IPS DF 6.9 (cell line): Measurements from ENCODE around the gene TNFRSF18.
A peak's percentile ranks its signal among the peaks of the same experiment; 100 is the strongest.

Experiments used
- DNase-seq: peaks from one replicate; pipeline ENCODE4 v3.0.0-alpha.2; 2013; ENCODE audit warnings: low read depth, low spot score
- H3K27ac ChIP-seq: one replicate; pipeline ENCODE4 v1.5.1; 2013; ENCODE audit warnings: low read length, control low read depth
- H3K27me3 ChIP-seq: 2 replicates; pipeline ENCODE4 v1.6.1; 2013; ENCODE audit warnings: mild to moderate bottlenecking, low read length; ENCODE audit not compliant: control insufficient read depth, insufficient read depth
- H3K36me3 ChIP-seq: 2 replicates; pipeline ENCODE4 v1.6.1; 2013; ENCODE audit warnings: low read length; ENCODE audit not compliant: control insufficient read depth, insufficient read depth
- H3K4me1 ChIP-seq: 2 replicates; pipeline ENCODE4 v1.6.1; 2013; ENCODE audit warnings: low read length; ENCODE audit not compliant: control insufficient read depth, insufficient read depth
- H3K4me3 ChIP-seq: 2 replicates; pipeline ENCODE4 v1.5.1; 2013; ENCODE audit warnings: mild to moderate bottlenecking, low read length
- H3K9me3 ChIP-seq: 2 replicates; pipeline ENCODE4 v1.6.1; 2013; ENCODE audit warnings: low read length, inconsistent platforms; ENCODE audit not compliant: control insufficient read depth, insufficient read depth
- WGBS: extraction: QIAGEN DNeasy Blood & Tissue Kit; methylation state at CpG from one replicate; pipeline ENCODE4 v1.1.7; 2013; ENCODE audit warnings: mixed read lengths, missing lambda C conversion rate; ENCODE audit not compliant: insufficient read length, insufficient coverage; 5-methylcytosine and 5-hydroxymethylcytosine counted together

TNFRSF18 gene

GRCh38 chr1:1246577-1247340, 40.4 kb upstream of the TNFRSF18 start, which contains the start of gene C1QTNF12:
C1QTNF12 (minus strand) TSS chr1:1246722; CDS start chr1:1246690, 32 bp downstream.
- Histone ChIP-seq H3K4me3 (peak within 1 kb of the TSS; percentile 29), H3K9me3 (no peaks in the 10 kb centered on the region), H3K4me1 (peaks cover 8% of the 10 kb centered on the region), H3K36me3 (no peaks in the 10 kb centered on the region), H3K27ac (no peak within 1 kb of the TSS), H3K27me3 (no peaks in the 10 kb centered on the region; the same call in 1 of the 2 replicates)
- no peak for DNase-seq
- WGBS: no CpG with 5 or more reads among the region's 74 CpGs

- Histone ChIP-seq H3K4me1 (peaks cover 8% of the 10 kb centered on the region), H3K36me3 (no peaks in the 10 kb centered on the region), H3K4me3 (peak overlapping the region; percentile 29; the same call in 1 of the 2 replicates), H3K27me3 (no peaks in the 10 kb centered on the region; the same call in 1 of the 2 replicates), H3K27ac (no peak overlapping the region), H3K9me3 (no peaks in the 10 kb centered on the region)
- WGBS: no CpG with 5 or more reads among the region's 45 CpGs
- DNase-seq: no peak
These were observed 39.6 kb upstream of the TNFRSF18 start for GRCh38 chr1:1245817-1246576.

- Histone ChIP-seq H3K27ac (no peak overlapping the region), H3K4me1 (peaks cover 8% of the 10 kb centered on the region), H3K9me3 (no peaks in the 10 kb centered on the region), H3K36me3 (no peaks in the 10 kb centered on the region), H3K4me3 (no peak overlapping the region), H3K27me3 (no peaks in the 10 kb centered on the region; the same call in 1 of the 2 replicates)
- no CpG with 5 or more reads among the region's 23 CpGs for WGBS
- no peak for DNase-seq
These were observed 38.9 kb upstream of the TNFRSF18 start for GRCh38 chr1:1245178-1245816.

- DNase-seq: no peak
- H3K36me3 ChIP-seq: no peaks in the 10 kb centered on the region
- peaks cover 8% of the 10 kb centered on the region for H3K4me1 ChIP-seq
- WGBS: no CpG with 5 or more reads among the region's 30 CpGs
- H3K27ac ChIP-seq: no peak overlapping the region
- no peak overlapping the region for H3K4me3 ChIP-seq
- no peaks in the 10 kb centered on the region for H3K9me3 ChIP-seq
- no peaks in the 10 kb centered on the region; the same call in 1 of the 2 replicates for H3K27me3 ChIP-seq
These were observed 37.9 kb upstream of the TNFRSF18 start for GRCh38 chr1:1244192-1244811.

- Histone ChIP-seq H3K27me3 (no peaks in the 10 kb centered on the region; the same call in 1 of the 2 replicates), H3K9me3 (no peaks in the 10 kb centered on the region), H3K4me3 (no peak overlapping the region), H3K4me1 (peaks cover 8% of the 10 kb centered on the region), H3K36me3 (no peaks in the 10 kb centered on the region), H3K27ac (no peak overlapping the region)
- no CpG with 5 or more reads among the region's 23 CpGs for WGBS
- DNase-seq: no peak
These were observed 37.4 kb upstream of the TNFRSF18 start for GRCh38 chr1:1243807-1244191.

GRCh38 chr1:1243266-1243660, 36.9 kb upstream of the TNFRSF18 start:
- H3K27me3 ChIP-seq: no peaks in the 10 kb centered on the region; the same call in 1 of the 2 replicates

GRCh38 chr1:1242461-1243265, 36.3 kb upstream of the TNFRSF18 start:
- no CpG with 5 or more reads among the region's 41 CpGs for WGBS
- H3K4me3 ChIP-seq: no peak overlapping the region
- peaks cover 8% of the 10 kb centered on the region for H3K4me1 ChIP-seq
- H3K27me3 ChIP-seq: no peaks in the 10 kb centered on the region; the same call in 1 of the 2 replicates
- no peak for DNase-seq
- no peaks in the 10 kb centered on the region for H3K36me3 ChIP-seq
- no peaks in the 10 kb centered on the region for H3K9me3 ChIP-seq
- no peak overlapping the region for H3K27ac ChIP-seq

More at GRCh38 chr1:1243266-1243660, 36.9 kb upstream of the TNFRSF18 start:
- Histone ChIP-seq H3K36me3 (no peaks in the 10 kb centered on the region), H3K4me3 (no peak overlapping the region), H3K27ac (no peak overlapping the region), H3K4me1 (peaks cover 8% of the 10 kb centered on the region), H3K9me3 (no peaks in the 10 kb centered on the region)
- no CpG with 5 or more reads among the region's 23 CpGs for WGBS
- no peak for DNase-seq

- no peak overlapping the region for H3K27ac ChIP-seq
- no peak overlapping the region for H3K4me3 ChIP-seq
- no peak for DNase-seq
- no peaks in the 10 kb centered on the region; the same call in 1 of the 2 replicates for H3K27me3 ChIP-seq
- no peaks in the 10 kb centered on the region for H3K9me3 ChIP-seq
- no peaks in the 10 kb centered on the region for H3K36me3 ChIP-seq
- WGBS: no CpG with 5 or more reads among the region's 26 CpGs
- H3K4me1 ChIP-seq: peaks cover 8% of the 10 kb centered on the region
These were observed 35.3 kb upstream of the TNFRSF18 start for GRCh38 chr1:1241588-1242219.

GRCh38 chr1:1240822-1241587, 34.6 kb upstream of the TNFRSF18 start:
- Histone ChIP-seq H3K36me3 (no peaks in the 10 kb centered on the region), H3K4me1 (peaks cover 2% of the 10 kb centered on the region; the same call in 1 of the 2 replicates), H3K4me3 (no peak overlapping the region), H3K9me3 (no peaks in the 10 kb centered on the region), H3K27ac (no peak overlapping the region), H3K27me3 (no peaks in the 10 kb centered on the region; the same call in 1 of the 2 replicates)
- WGBS: no CpG with 5 or more reads among the region's 23 CpGs
- DNase-seq: no peak
